Measurements from ENCODE around the gene HPS1.

The HPS1 gene

DNA sequence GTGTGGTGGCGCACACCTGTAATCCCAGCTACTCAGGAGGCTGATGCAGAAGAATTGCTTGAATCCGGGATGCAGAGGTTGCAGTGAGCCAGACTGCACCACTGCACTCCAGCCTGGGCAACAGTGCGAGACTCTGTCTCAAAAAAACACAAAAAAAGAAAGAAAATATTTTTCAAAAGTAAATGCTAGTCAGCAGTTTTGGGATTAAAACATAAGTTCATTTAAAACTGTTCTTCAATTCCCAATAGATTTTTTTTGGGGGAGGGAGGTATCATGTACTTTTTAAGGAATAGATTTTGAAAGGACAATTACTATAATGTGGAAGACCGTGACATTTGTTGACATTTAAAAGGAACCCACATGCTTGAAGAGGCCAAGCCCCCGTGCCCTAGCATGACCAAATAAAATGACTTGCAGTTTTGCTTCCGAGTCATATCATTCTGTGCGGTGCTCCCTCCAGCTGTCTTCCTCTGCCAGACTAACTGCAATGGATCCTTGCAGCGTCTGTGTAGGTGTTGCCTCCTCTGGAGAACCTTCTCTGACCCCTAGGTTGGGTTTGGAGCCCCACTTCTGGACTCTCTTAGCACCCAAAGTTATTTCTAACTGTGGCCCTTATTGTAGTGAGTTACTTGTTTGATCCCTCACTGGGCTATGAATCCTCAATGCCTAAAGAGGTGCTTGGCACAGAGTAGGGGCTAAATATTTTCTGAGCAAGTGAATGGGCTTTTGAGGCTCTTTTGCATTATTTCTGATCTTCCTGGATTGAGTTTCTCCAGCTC is 17.4 kb upstream of the HPS1 start:
- DNase-seq (ENCODE audit: low read depth), result peak; percentile 6

GRCh38 chr10:98463016-98463415 is 16.3 kb upstream of the HPS1 start:
- DNase-seq (ENCODE audit: low read depth), result no peak

DNA sequence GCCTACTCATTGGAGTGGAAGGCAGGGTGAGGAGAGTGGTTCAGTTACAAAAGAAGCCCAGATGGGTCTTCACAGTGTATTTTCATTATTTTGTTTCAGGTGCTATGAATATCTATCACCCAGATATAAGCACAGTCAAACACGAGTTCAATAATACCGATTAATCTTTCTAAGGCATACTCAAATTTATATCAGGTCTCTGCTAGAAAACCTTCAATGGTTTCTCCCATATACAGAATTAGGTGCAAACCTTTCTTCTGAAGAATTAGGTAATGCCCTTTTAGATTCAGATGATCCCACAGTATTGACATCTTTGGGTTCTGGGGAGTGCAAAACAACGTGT is 14.7 kb upstream of the HPS1 start:
- no peak for DNase-seq (ENCODE audit: low read depth)

DNA sequence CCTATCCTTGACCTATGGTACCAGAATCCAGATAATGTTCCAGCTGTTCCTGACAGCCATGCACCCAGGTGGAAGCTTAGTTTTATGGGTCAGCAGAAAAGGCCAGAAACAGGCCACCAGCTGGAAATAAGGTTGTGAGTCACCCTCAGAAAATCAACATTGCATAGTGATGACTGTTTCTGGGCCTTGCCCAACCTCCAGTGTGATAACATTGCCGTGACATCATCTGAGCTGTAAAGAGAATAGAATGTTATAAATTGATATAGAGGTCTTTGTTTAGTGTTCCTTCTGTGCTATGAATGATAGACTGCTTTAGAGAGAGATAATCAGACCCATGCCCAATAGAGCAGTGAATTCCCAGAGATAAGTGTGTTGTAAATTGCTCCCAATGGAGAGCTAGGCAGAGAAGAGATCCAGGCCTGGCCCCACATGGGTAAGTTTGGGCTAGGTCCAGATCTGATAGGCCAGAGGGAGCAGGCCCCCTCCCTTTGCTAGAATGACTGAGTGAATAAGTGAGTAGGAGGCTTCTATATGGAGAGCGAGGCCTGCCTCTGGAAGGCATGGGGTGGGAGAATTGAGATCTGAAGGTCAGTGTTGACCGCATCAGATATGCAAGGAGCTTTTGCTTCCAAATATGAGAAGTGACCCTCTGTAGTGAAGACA is 14.2 kb upstream of the HPS1 start:
- DNase-seq (ENCODE audit: low read depth), result peak; percentile 95

DNA sequence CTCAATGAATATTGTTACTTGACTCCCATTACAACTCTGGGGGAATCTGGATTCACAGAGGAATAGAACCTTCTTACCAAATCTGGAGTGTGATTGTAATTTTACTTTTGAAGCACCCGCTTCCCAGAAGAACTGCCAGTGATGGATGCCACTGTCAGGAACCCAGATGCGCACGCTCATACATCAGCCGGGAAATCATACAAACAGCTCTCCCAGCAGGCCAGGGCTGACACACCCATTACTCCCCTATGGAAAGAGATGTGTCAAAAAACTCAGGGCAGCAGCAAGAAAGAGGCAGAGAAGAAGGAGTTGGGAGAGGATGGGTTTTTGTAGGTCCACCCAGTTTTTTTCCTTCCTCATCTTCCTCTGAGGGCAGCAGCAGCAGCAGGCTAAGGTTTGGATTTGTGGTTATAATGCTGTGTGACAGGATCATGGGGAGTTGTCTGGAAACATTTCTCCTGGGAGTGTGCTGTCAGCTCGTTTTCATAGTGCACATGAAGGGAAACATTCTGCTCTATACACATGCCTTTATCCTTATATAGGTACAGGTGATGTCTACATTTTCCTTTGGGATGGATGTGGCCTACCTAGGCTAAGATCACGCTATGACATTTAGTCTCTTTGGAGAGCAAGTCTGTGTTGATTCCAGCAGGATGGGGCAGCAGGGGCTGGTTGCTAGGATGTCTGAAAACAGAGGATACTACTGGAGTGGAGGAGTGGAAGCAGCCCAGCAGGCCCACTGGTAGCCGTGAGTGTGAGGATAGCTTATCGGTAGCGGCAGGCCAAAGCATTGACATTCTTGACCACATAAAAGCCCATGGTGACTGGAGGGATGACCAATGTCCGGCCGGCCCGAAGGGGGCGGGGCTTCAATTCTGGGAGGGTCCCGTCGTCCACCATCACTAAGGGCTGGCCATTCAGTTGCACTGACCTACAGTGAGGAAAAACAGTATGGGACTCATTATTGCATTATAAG is 12.4 kb upstream of the HPS1 start:
- no peak for DNase-seq (ENCODE audit: low read depth)

GRCh38 chr10:98457721-98458120 is 11.0 kb upstream of the HPS1 start:
- no peak for DNase-seq (ENCODE audit: low read depth)

DNA sequence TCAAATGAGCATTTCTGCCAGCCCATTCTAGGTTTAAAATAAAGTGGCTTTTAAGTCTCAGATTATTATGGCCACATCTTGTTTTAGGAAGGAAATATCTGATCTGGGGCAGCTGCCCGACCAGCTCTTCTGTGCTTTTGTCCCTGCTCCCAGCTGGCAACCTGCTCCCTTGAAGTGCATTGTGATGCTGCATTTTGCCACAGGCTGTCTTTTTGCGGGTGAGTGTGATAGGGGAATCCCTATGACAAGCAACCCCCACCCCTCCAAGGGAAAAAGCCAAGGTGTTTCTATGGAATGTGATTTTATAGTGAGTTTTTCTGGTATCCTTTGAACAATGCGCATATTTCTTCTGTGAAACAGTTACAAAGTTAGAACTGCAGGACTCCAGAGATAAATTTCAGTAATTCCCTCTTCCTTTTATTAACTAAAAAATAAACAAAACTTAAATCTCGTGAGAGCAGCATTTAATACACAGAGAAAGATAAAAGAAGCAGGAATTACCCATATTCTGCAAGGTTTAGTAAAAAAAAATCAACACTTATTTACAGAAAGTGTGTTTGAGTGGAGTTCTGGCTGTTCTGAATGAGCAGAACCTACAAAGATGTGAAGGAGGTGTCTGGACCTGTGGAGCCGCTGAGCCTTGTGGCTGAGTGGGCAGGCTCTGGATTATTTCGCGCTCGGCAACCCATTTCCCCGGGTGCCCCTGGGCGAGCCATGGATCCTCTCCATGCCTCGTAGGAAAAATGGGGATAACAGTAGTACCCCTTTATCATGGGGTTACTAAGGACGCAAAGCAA is 10.1 kb upstream of the HPS1 start:
- DNase-seq (ENCODE audit: low read depth), result no peak

- no peak for DNase-seq (ENCODE audit: low read depth)
These were observed 9.4 kb upstream of the HPS1 start for GRCh38 chr10:98456043-98456570.

DNA sequence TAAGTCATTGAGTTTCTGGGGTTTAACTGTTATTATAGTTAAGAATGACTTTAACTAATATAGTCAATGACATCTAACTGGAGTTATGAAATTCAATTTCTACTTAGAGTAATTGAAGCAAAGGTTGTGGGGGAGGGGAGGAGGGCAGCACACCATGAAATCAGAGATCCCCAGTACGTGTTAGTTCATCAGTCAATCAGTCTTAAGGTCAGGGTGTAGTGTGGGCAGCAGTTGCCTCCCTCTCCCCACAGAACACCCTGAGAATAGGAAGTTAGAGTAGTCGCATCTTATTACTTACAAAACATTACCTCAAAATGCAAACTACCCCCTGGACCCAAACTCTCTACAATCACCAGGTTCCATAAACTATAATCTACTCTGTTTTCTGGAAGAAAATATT is 7.0 kb upstream of the HPS1 start:
- DNase-seq (ENCODE audit: low read depth), result no peak

DNA sequence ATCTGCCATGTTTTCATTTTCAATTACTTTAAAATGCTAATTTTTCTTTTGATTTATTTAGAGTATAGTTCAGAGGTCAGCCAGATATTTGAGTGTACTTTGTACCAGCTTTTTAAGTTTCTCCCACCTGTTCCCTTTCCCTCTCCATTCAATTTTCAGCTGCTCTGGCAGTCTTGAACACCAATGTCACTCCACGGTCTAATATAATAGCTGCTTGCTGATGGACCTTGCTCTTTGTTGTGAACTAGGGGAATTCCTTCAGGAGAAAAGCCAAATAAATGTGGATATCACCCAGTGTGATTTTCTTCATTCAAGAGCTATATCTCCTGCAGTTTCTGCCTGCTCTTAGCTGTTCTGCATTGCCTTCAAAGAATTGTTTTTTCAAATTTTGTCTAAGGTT is 3.9 kb upstream of the HPS1 start:
- no peak for DNase-seq (ENCODE audit: low read depth)

DNA sequence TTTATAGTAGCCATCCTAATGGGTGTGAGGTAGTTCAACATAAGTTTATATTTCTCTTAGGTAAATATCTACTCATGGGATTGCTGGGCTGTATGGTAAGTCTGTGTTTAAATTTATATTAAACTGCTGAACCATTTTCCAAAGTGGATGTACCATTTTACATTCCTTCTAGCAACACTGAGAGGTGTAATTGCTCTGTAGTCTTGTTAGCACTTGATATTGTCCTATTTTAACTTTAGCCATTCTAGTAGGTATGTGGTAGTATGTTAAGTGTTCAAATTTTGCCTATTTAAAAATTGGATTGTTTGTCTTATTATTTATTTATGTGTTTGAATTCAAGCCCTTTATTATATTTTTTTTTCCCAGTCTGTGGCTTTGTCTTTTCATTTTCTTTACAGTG is 2.6 kb upstream of the HPS1 start:
- DNase-seq (ENCODE audit: low read depth), result no peak

DNA sequence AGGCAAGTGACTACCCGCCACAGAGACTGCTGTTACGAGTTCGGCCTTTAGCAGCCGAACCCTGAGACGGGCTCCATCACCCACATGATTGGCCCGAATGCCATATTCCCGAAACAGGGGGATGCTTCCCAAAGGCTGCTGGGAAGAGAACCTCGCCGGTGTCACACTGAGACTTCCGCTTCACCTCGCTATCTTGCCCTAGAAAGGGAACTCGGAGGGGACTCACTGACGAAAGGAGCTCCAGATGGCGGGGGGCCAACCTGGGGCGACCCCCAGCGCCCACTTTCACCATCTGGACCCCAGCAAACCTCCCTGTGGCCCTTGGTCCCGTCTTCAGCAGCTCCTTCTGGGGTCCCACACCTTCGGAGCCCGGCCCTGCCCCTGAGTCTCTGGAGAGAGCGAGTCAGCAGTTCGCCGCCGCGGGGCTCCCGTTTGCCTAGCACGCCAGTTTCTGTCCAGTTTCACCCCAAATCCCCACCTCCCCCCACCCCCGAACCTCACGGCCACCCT is 529 bp downstream of the HPS1 start:
- peak; percentile 40 for DNase-seq (ENCODE audit: low read depth)

DNA sequence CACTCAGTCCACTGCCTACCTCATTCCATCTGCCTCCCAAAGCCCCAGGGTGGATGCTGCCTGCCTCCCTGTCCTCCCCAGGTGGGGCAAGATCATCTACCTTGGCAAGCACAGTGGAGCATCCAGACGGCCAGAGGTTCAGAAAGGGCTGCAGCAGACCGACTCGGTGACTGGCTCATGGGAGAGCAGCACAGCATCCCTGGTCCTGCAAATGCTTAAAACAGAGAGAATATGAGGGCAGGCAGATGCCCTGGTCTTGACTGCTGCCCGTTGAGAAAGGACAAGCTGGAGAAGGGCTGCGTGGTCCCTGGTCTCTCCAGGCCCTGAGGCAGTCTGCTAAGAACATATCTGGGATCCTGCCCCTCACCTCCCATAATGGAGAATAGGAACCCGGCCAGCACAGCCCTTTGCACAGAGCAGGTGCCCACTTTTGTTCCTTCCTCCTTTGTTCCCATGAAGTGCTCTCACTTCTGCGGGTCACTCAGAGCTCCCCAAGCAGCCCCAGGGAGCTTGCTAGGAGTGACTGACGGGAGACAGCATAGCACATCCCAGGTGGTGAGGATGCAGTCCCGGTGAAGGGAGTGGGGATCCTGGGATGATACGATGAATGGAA is 1.4 kb downstream of the HPS1 start:
- no peak for DNase-seq (ENCODE audit: low read depth)

DNA sequence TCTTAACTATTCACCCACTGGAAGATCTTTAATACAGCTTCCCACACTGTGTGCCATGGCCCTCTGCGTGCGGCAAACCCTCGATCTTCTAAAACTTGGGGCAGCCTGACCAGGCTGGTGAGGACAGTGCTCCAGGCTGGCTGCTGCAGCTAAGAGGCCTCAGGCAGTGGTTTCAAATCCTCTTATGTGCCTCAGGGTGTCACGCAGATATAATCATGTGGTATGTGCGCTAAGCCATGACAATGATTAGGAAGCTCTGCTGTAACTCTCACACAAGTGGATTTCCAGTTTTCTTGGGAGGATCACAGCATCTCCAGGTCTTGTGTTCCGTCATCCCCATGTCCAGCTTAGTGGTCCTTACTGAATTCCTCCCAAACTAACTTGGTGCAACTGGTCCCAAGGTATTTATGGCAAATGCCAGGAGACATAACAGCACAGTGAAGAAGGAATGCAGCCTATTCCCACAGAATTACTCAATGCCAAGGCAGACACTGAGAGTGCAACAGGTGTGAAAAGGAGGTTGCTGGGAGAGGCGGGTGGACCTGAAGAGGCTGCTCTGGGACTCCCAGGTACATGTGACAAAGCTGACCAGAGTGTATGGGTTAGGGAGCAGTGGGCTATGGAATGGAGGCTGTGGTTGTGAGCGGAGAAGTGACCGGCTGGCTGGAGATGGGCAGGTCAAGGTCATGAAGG is 2.3 kb downstream of the HPS1 start:
- no peak for DNase-seq (ENCODE audit: low read depth)

GRCh38 chr10:98438715-98439114 is 8.0 kb downstream of the HPS1 start:
- DNase-seq (ENCODE audit: low read depth), result no peak

DNA sequence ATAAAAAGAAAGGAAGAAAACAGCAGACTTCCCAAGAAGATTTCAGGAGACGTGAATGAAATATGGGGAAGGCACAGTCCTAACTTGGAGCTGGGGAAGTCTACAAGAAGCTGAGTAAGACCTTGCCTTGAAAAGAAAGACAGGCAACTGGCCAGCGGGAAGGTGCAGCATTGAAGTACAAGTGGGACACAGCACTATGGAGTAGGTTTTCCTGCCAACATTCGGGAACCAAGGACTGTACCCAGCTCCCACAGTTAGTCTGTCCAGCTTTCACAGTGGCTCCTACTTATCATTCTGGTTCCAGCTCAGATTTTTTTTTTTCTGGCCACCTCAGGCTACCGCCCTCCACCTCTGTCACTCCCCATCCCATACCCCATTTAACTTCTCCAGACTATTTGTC is 10.0 kb downstream of the HPS1 start:
- no peak for DNase-seq (ENCODE audit: low read depth)

DNA sequence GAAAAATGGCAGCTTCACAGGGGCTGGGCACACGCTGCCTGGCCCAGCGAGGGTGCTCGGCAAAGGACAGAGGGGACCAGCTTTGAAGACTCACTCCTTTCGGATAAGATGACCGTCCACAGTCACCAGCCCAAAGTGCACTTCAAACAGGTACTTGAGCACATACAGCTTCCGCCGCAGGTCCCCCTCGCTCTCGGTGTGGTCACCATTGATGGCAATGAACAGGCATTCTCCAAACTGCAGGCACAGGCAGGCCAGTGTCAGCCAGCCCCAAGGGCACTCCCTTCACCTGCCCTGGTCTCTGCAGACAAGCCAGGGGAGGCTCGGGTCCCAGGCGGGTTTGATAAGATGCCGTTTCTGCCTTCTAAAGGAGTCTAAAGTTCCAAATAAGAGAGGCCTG is 11.6 kb downstream of the HPS1 start:
- no peak for DNase-seq (ENCODE audit: low read depth)

DNA sequence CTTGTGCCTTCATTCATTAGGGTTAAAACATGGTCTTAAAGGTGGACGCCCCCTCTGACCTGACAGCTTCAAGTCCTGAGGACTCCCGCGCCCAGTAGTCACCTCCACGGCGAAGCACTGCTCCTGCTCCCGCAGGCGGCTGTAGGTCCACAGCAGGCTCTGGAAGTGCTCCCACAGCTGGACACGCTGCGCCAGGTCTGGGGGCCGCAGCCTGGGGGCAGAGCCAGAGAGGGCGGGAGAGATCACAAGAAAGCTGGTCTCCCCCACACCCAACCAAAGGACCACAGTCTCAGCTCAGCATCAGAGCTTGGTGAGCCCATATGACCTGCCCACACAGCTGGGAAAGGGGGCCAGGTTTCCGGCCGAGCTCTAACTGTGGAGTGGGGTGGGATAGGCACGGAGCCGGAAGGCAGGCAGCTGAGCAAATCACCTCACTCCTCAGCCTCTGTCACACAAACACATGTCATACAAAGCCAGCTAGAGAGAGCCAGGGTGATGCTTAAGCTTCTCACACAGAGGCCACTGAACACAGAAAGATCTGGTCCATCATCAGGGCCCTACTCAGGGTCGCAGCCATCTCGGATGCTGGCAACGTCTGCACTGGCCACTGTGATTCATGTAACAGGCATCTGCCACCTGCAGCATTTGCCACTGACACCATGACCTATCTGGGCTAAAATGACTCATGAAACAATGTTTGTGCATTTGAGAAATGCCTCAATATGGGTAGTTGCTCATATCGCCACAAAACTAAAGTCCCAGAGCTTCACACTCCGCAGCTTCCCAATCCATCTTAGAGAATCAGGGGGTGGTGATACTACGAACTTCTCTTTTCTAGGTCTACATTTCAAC is 12.6 kb downstream of the HPS1 start:
- DNase-seq (ENCODE audit: low read depth), result peak; percentile 71

GRCh38 chr10:98433371-98433770 is 13.4 kb downstream of the HPS1 start:
- DNase-seq (ENCODE audit: low read depth), result no peak

All from iris pigment epithelial cell (primary cell).